ENCODE results near the gene PCNX4. TPM values are rescaled to one million over a fixed set of nuclear protein-coding genes. Genes with fewer than 3 reads are reported as not detected.
"Not testable (repeated sequence)": the region's sequence is repeated elsewhere in the genome, so short reads cannot be mapped to it uniquely, and the experiment has no call there.

PCNX4 gene
- total RNA-seq, 1 experiment from 2014 or later, result 117 TPM

- Histone ChIP-seq H3K4me3 (ENCODE audit: low read length) (no peak overlapping the region), H3K4me2 (ENCODE audit: low read length) (peak overlapping the region; percentile 85), H3F3A (ENCODE audit: low read length, unreplicated experiment) (no peaks in the 10 kb centered on the region), H4K20me1 (ENCODE audit: low read length) (peaks cover 17% of the 10 kb centered on the region), H3K9me2 (replicated peaks; ENCODE audit: low read length) (no peaks in the 10 kb centered on the region), H3K36me3 (ENCODE audit: low read depth, low read length) (peaks cover 14% of the 10 kb centered on the region), H3K27me3 (ENCODE audit: low read length) (no peaks in the 10 kb centered on the region), H3K9me3 (ENCODE audit: low read length) (no peaks in the 10 kb centered on the region), H3K79me2 (ENCODE audit: low read length) (peaks cover 86% of the 10 kb centered on the region), H3K27ac (ENCODE audit: low read length) (no peak overlapping the region), H2AFZ (ENCODE audit: low read length) (no peak overlapping the region), H3K9ac (ENCODE audit: low read length) (no peak overlapping the region), H3K4me1 (ENCODE audit: insufficient read depth, low read length) (peaks cover 36% of the 10 kb centered on the region)
- no TSS peak for BruUV-seq (replicated peaks)
- peak; percentile 79 for DNase-seq
- TF ChIP-seq EZH2phosphoT487 (IDR thresholded peaks at IDR 0.05; ENCODE audit: borderline replicate concordance, low read length), result no peak
- TF ChIP-seq EZH2 (IDR thresholded peaks at IDR 0.05; ENCODE audit: low read length, unreplicated experiment), result no peak
- no peak for TF ChIP-seq CTCF (conservative IDR thresholded peaks at IDR 0.05; ENCODE audit: low read depth, low read length)
- CTCF ChIA-PET, result interaction anchor here (0.6 to 1.0 kb wide), 2 partner anchors 15 to 170 kb away, joined by 3 read pairs; no protein-coding TSS in a partner anchor
- intact Hi-C loops (cut with micrococcal nuclease), result no loop called here
- POLR2A ChIA-PET (ENCODE audit: unreplicated experiment), result interaction anchor here (0.7 kb wide), 1 partner anchor 8 kb away, joined by 9 read pairs; no protein-coding TSS in a partner anchor
- no peak for ATAC-seq
Measured at GRCh38 chr14:60095781-60096450, 4.2 kb downstream of the PCNX4 start.

DNA sequence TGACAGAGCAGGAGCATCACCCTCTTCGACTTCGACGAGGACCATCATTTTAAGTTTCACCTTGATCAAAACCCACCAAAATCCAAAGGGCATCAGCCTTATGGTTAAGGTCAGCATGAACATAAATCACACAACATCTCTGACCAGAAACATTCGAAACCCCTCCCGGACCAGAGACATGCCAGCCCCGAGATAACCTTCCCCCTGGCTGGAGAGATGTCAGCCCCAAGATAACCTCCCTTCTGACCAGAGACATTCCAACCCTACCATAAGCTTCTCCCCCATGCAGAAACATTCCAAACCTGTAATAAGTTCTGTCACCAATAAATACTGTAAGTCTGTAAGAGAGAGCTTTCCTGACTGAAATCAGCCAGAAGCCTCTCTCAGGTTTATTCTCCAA is 6.3 kb downstream of the PCNX4 start:
- no peak overlapping the region for H3K4me2 ChIP-seq (ENCODE audit: low read length)
- no peak overlapping the region for H3K4me3 ChIP-seq (ENCODE audit: low read length)
- ChIA-PET CTCF (no interaction called here), POLR2A (ENCODE audit: unreplicated experiment) (no interaction called here)
- no peak for TF ChIP-seq EZH2 (IDR thresholded peaks at IDR 0.05; ENCODE audit: low read length, unreplicated experiment)
- no peak for TF ChIP-seq CTCF (conservative IDR thresholded peaks at IDR 0.05; ENCODE audit: low read depth, low read length)
- TF ChIP-seq EZH2phosphoT487 (IDR thresholded peaks at IDR 0.05; ENCODE audit: borderline replicate concordance, low read length), result no peak
- BruUV-seq (replicated peaks), result no TSS peak
- no peak overlapping the region for H3K27ac ChIP-seq (ENCODE audit: low read length)
- ATAC-seq, result no peak
- no peak for DNase-seq
- H4K20me1 ChIP-seq (ENCODE audit: low read length), result peaks cover 15% of the 10 kb centered on the region
- peaks cover 14% of the 10 kb centered on the region for H3K36me3 ChIP-seq (ENCODE audit: low read depth, low read length)
- H3K27me3 ChIP-seq (ENCODE audit: low read length), result no peaks in the 10 kb centered on the region
- no peaks in the 10 kb centered on the region for H3F3A ChIP-seq (ENCODE audit: low read length, unreplicated experiment)
- no peak overlapping the region for H3K9ac ChIP-seq (ENCODE audit: low read length)
- no peaks in the 10 kb centered on the region for H3K9me3 ChIP-seq (ENCODE audit: low read length)
- intact Hi-C loops (cut with micrococcal nuclease), result no loop called here
- H3K9me2 ChIP-seq (replicated peaks; ENCODE audit: low read length), result no peaks in the 10 kb centered on the region
- H3K79me2 ChIP-seq (ENCODE audit: low read length), result peaks cover 99% of the 10 kb centered on the region
- no peak overlapping the region for H2AFZ ChIP-seq (ENCODE audit: low read length)
- H3K4me1 ChIP-seq (ENCODE audit: insufficient read depth, low read length), result peaks cover 34% of the 10 kb centered on the region

- H3K4me3 ChIP-seq (ENCODE audit: low read length); H3K9me3 ChIP-seq (ENCODE audit: low read length); H3K27ac ChIP-seq (ENCODE audit: low read length); H3K4me2 ChIP-seq (ENCODE audit: low read length); H3K9me2 ChIP-seq (replicated peaks; ENCODE audit: low read length); H3K27me3 ChIP-seq (ENCODE audit: low read length); DNase-seq; CTCF ChIA-PET; BruUV-seq (replicated peaks); H3K9ac ChIP-seq (ENCODE audit: low read length); POLR2A ChIA-PET (ENCODE audit: unreplicated experiment); ATAC-seq; H3F3A ChIP-seq (ENCODE audit: low read length, unreplicated experiment); intact Hi-C loops (cut with micrococcal nuclease); H4K20me1 ChIP-seq (ENCODE audit: low read length); H2AFZ ChIP-seq (ENCODE audit: low read length): not testable (repeated sequence)
- Histone ChIP-seq H3K4me1 (ENCODE audit: insufficient read depth, low read length) (peaks cover 17% of the 10 kb centered on the region), H3K36me3 (ENCODE audit: low read depth, low read length) (peaks cover 14% of the 10 kb centered on the region), H3K79me2 (ENCODE audit: low read length) (peaks cover 97% of the 10 kb centered on the region)
Measured at GRCh38 chr14:60099855-60100254, 8.1 kb downstream of the PCNX4 start.

Data from PC-3 (cell line).